K562 (cell line): ENCODE data around the gene CHN2. TPM values are rescaled to one million over a fixed set of nuclear protein-coding genes. Genes with fewer than 3 reads are reported as not detected.
A peak's percentile ranks its signal among the peaks of the same experiment; 100 is the strongest.

ENCODE experiments used
- ATAC-seq: fragments of 200-7000 bp; cut with Tn5 transposase; 3 replicates; pipeline ENCODE4 v1.9.1; 2020; ENCODE audit warnings: moderate library complexity
- BruUV-seq: library from RNA; stranded (reverse); fragments of 400-500 nt; replicated peaks from 2 replicates; lab custom pipeline; 2021; lab: Mats Ljungman, UMichigan
- CTCF ChIA-PET: fragments of 300-600 bp; formaldehyde crosslinking; extraction: SDS; loops from one replicate; lab custom pipeline; 2021; ENCODE audit warnings: low intra/inter-chr PET ratio; lab: Yijun Ruan, JAX
- POLR2A ChIA-PET: fragments of 300-600, 350-650 bp; sonication (Branson Sonifier 250); formaldehyde crosslinking; extraction: SDS; loops from one replicate; lab custom pipeline; 2021; ENCODE audit warnings: antibody characterized with exemption, inconsistent platforms; lab: Yijun Ruan, JAX
- DNase-seq, 4 experiments: peaks; one replicate each; pipeline versions ENCODE4 v3.0.0 to v3.0.0-alpha.2; 2011 to 2018; ENCODE audit warnings: low spot score in 3 of 4, mixed read lengths in 3 of 4; ENCODE audit errors: extremely low read depth in 1 of 4
- FAIRE-seq: peaks from 2 replicates; lab custom pipeline; 2011; peaks lifted over from hg19 to GRCh38; lab: Jason Lieb, UNC
- H2AFZ ChIP-seq: 2 replicates; pipeline ENCODE4 v1.6.0; 2011; ENCODE audit warnings: low read depth, low read length, control low read depth, inconsistent platforms
- H3K27ac ChIP-seq: fragments of 200-600 bp; 3 replicates; pipeline ENCODE4 v1.8.0; 2011; ENCODE audit warnings: low read depth, mild to moderate bottlenecking, control low read depth, inconsistent platforms, low read length, moderate library complexity, mixed read lengths; ENCODE audit errors: extremely low read depth
- H3K27me3 ChIP-seq, 2 experiments: fragments of 300-600 bp in 1 of 2; 2 replicates in 1 of 2; 3 replicates in 1 of 2; pipeline versions ENCODE4 v1.6.0 to v1.8.0; 2011; ENCODE audit warnings: inconsistent platforms in 2 of 2, low read length in 2 of 2, mild to moderate bottlenecking in 1 of 2, mixed read lengths in 1 of 2, moderate library complexity in 1 of 2; ENCODE audit not compliant: control insufficient read depth in 2 of 2, insufficient read depth in 2 of 2
- H3K36me3 ChIP-seq: fragments of 300-600 bp; 3 replicates; pipeline ENCODE4 v1.8.0; 2011; ENCODE audit warnings: mild to moderate bottlenecking, low read length, inconsistent platforms; ENCODE audit not compliant: control insufficient read depth, insufficient read depth
- H3K4me1 ChIP-seq, 2 experiments: fragments of 200-600 bp in 1 of 2; replicated peaks in 1 of 2; 2 replicates in 1 of 2; 3 replicates in 1 of 2; pipeline versions ENCODE4 v1.5.1 to v1.8.0; 2011; ENCODE audit warnings: inconsistent platforms in 2 of 2, low read length in 2 of 2, mild to moderate bottlenecking in 1 of 2, mixed read lengths in 1 of 2, moderate library complexity in 1 of 2; ENCODE audit not compliant: control insufficient read depth in 2 of 2, insufficient read depth in 2 of 2
- H3K4me2 ChIP-seq: 2 replicates; pipeline ENCODE4 v1.6.1; 2011; ENCODE audit warnings: low read length, control low read depth, inconsistent platforms, mixed read lengths; ENCODE audit not compliant: insufficient read depth
- H3K4me3 ChIP-seq: fragments of 200-600 bp; sonication (generic), shearing (Covaris generic); 2 replicates; pipeline ENCODE4 v1.5.1; 2016; ENCODE audit warnings: control low read depth, inconsistent platforms
- H3K79me2 ChIP-seq: fragments of 200-600 bp; 3 replicates; pipeline ENCODE4 v1.8.0; 2011; ENCODE audit warnings: low read length, inconsistent platforms; ENCODE audit not compliant: control insufficient read depth, insufficient read depth
- H3K9ac ChIP-seq, 2 experiments: 2 replicates each; pipeline versions ENCODE4 v1.6.0 to v1.6.1; 2011; ENCODE audit warnings: low read depth in 2 of 2, low read length in 2 of 2, control low read depth in 1 of 2, inconsistent platforms in 1 of 2, mild to moderate bottlenecking in 1 of 2, mixed read lengths in 1 of 2; ENCODE audit not compliant: insufficient read depth in 1 of 2
- H3K9me1 ChIP-seq: one replicate; pipeline ENCODE4 v1.6.0; 2011; ENCODE audit warnings: inconsistent platforms, mild to moderate bottlenecking, low read length, moderate library complexity; ENCODE audit not compliant: control insufficient read depth, insufficient read depth
- H3K9me3 ChIP-seq: replicated peaks from 2 replicates; pipeline ENCODE4 v1.5.1; 2011; ENCODE audit warnings: low read depth, low read length, inconsistent platforms; ENCODE audit not compliant: control insufficient read depth, insufficient read depth
- H4K20me1 ChIP-seq: replicated peaks from 2 replicates; pipeline ENCODE4 v1.6.1; 2011; ENCODE audit warnings: low read length, inconsistent platforms, mixed read lengths; ENCODE audit not compliant: control insufficient read depth, insufficient read depth
- C11orf30 ChIP-seq: fragments of 450-650 bp; IDR thresholded peaks from 2 replicates; pipeline ENCODE4 v1.6.1; 2016; ENCODE audit warnings: low read depth, mild to moderate bottlenecking
- ELF1 ChIP-seq: fragments of 200-800 bp; sonication (Bioruptor generic); IDR thresholded peaks from 2 replicates; pipeline ENCODE4 v1.6.1; 2016; ENCODE audit warnings: missing genetic modification characterization, missing compliant biosample characterization
- ETV5 ChIP-seq: sonication (generic); formaldehyde crosslinking; IDR thresholded peaks from 2 replicates; pipeline ENCODE4 v1.4.0; 2020; ENCODE audit warnings: low read depth, mild to moderate bottlenecking, missing genetic modification reagents
- MAFF ChIP-seq: IDR thresholded peaks from 2 replicates; pipeline ENCODE4 v1.6.1; 2012; ENCODE audit warnings: low read length, improper control_type of control experiment
- MAFG ChIP-seq: fragments of 450-650 bp; conservative IDR thresholded peaks from 2 replicates; pipeline ENCODE4 v1.6.1; 2016; ENCODE audit warnings: missing genetic modification characterization, missing compliant biosample characterization
- PHF20 ChIP-seq: fragments of 450-650 bp; IDR thresholded peaks from 2 replicates; pipeline ENCODE4 v1.6.1; 2018; ENCODE audit not compliant: partially characterized antibody
- RB1 ChIP-seq: fragments of 450-650 bp; IDR thresholded peaks from 2 replicates; pipeline ENCODE4 v1.6.1; 2017; ENCODE audit warnings: low read depth, mild to moderate bottlenecking
- ZNF175 ChIP-seq: fragments of 200-800 bp; sonication (Bioruptor generic); IDR thresholded peaks from 2 replicates; pipeline ENCODE4 v1.6.1; 2016; ENCODE audit warnings: low read depth, mild to moderate bottlenecking, missing genetic modification characterization, missing compliant biosample characterization
- ZNF316 ChIP-seq: fragments of 450-650 bp; IDR thresholded peaks from 2 replicates; pipeline ENCODE4 v1.6.1; 2016
- WGBS: fragments of 100-300 bp; shearing (Covaris generic); methylation state at CpG from one replicate; pipeline ENCODE4 v1.1.6; 2016; ENCODE audit warnings: low coverage, mixed read lengths; ENCODE audit not compliant: insufficient coverage; ENCODE audit errors: missing lambda C conversion rate; 5-methylcytosine and 5-hydroxymethylcytosine counted together
- in situ Hi-C: fragments of 300-500 bp; cut with MboI; formaldehyde crosslinking; loops from 4 replicates; pipeline ENCODE4 v1.15.0; 2018; ENCODE audit warnings: inconsistent platforms, mixed read lengths
- intact Hi-C: fragments of 100-400 bp; cut with micrococcal nuclease; formaldehyde crosslinking; loops from 2 replicates; pipeline ENCODE4 v1.14.2; 2022
- polyA plus RNA-seq, 8 experiments: library from polyadenylated mRNA; depleted of rRNA in 4 of 8; stranded (reverse) in 5 of 8; unstranded in 3 of 8; fragments of >200 nt; fragmentation: Nextera tagmentation in 2 of 8; fragmentation: Illumina TruSeq in 1 of 8; extraction: Ambion mirVana in 2 of 8; extraction: Trizol in 1 of 8; gene quantifications; 2 replicates each; pipeline versions ENCODE4 v1.2.1 to v1.2.3, GENCODE V29; 2011 to 2014; ENCODE audit warnings: inconsistent platforms in 1 of 8, missing spikeins in 1 of 8
- total RNA-seq, 7 experiments: library from RNA; depleted of rRNA in 6 of 7; stranded (reverse); fragments of >200 nt in 6 of 7; fragmentation: Illumina TruSeq in 2 of 7; extraction: Trizol in 2 of 7; gene quantifications; 2 replicates each; pipeline versions ENCODE4 v1.2.1 to v1.2.3, GENCODE V29; 2011 to 2021; ENCODE audit warnings: low replicate concordance in 1 of 7

The CHN2 gene
- total and polyA plus RNA-seq, 9 of the 15 experiments (the other 6 are each of a cell fraction or from before 2014, with no cell fraction given): 0.12 to 2.1 (median 0.31) TPM; not detected in 1

GRCh38 chr7:29459589-29459988, 265.0 kb downstream of the CHN2 start (continued):
- TF ChIP-seq RB1 (no peak), ZNF175 (CRISPR knock-in tag) (no peak)

- Histone ChIP-seq H3K9me1 (no peaks in the 10 kb centered on the region), H3K4me3 (no peak overlapping the region), H3K4me2 (no peak overlapping the region), H3K79me2 (no peaks in the 10 kb centered on the region), H3K9ac (no peak overlapping the region), H3K27me3 (peaks cover 7 to 13% of the 10 kb centered on the region in 2 experiments; a peak in 3 of 5 replicates), H3K9me3 (no peaks in the 10 kb centered on the region), H3K27ac (no peak overlapping the region), H3K36me3 (no peaks in the 10 kb centered on the region), H2AFZ (no peak overlapping the region), H4K20me1 (no peaks in the 10 kb centered on the region; the same call in 1 of the 2 replicates), H3K4me1 (no peaks in the 10 kb centered on the region)
- POLR2A ChIA-PET: no interaction called here
- no peak for FAIRE-seq
- TF ChIP-seq PHF20: no peak
- TF ChIP-seq MAFF: peak; percentile 51
- TF ChIP-seq ZNF316: peak; percentile 72
- peak; percentile 48; the same call in 1 of the 2 replicates for TF ChIP-seq MAFG (tag)
- peak; percentile 47; the same call in 1 of the 2 replicates for TF ChIP-seq C11orf30
- TF ChIP-seq ELF1 (tag): no peak
- TF ChIP-seq ETV5 (CRISPR knock-in tag): no peak
- BruUV-seq: no TSS peak
- in situ Hi-C loops (no loop called here), intact Hi-C loops (no loop called here)
- CTCF ChIA-PET: no interaction called here
- WGBS: 2% methylated on average over 4 of the region's 4 CpGs
- no peak for DNase-seq
- no peak for ATAC-seq
Measured at GRCh38 chr7:29461996-29462395, 267.4 kb downstream of the CHN2 start.
